ENCODE measurements around the gene NRAS.
"Not testable (repeated sequence)": the region's sequence is repeated elsewhere in the genome, so short reads cannot be mapped to it uniquely, and the experiment has no call there.

DNA sequence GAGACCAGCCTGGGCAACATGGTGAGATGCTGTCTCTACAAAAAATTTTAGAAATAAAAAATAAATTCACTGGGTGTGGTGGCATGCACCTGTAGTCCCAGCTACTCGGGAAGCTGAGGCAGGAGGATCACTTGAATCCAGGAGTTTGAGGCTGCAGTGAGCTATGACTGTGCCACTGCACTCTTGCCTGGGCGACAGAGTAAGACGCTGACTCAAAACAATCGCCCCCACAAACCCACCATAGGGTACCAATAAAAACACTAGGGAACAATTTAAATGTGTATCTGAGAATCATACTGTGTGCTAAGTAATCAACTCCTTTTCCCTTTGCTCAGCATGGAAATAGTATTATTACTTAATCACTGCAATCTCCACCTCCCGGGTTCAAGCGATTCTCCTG lies 37.1 kb upstream of the NRAS start:
- TF ChIP-seq POLR2A, EP300 (IDR thresholded peaks at IDR 0.05): not testable (repeated sequence)
- TF ChIP-seq, protein P1, sequence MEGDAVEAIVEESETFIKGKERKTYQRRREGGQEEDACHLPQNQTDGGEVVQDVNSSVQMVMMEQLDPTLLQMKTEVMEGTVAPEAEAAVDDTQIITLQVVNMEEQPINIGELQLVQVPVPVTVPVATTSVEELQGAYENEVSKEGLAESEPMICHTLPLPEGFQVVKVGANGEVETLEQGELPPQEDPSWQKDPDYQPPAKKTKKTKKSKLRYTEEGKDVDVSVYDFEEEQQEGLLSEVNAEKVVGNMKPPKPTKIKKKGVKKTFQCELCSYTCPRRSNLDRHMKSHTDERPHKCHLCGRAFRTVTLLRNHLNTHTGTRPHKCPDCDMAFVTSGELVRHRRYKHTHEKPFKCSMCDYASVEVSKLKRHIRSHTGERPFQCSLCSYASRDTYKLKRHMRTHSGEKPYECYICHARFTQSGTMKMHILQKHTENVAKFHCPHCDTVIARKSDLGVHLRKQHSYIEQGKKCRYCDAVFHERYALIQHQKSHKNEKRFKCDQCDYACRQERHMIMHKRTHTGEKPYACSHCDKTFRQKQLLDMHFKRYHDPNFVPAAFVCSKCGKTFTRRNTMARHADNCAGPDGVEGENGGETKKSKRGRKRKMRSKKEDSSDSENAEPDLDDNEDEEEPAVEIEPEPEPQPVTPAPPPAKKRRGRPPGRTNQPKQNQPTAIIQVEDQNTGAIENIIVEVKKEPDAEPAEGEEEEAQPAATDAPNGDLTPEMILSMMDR (IDR thresholded peaks at IDR 0.05): not testable (repeated sequence)

Data from sigmoid colon (tissue), 4 donors.